GM11168 (cell line): ENCODE measurements around the gene BFSP2.

ENCODE experiments used
- in situ Hi-C: fragments of 300-500 bp; cut with MboI; formaldehyde crosslinking; loops from one replicate; pipeline ENCODE4 v1.12.0; 2022; ENCODE audit warnings: low sequenced_read_pairs; ENCODE audit not compliant: unreplicated experiment

Gene BFSP2

GRCh38 chr3:133381346-133382109 is 18.3 kb upstream of the BFSP2 start:
- in situ Hi-C loops: loop anchor here (10.0 kb wide), 1 partner anchor 337 kb away; no protein-coding TSS in a partner anchor

DNA sequence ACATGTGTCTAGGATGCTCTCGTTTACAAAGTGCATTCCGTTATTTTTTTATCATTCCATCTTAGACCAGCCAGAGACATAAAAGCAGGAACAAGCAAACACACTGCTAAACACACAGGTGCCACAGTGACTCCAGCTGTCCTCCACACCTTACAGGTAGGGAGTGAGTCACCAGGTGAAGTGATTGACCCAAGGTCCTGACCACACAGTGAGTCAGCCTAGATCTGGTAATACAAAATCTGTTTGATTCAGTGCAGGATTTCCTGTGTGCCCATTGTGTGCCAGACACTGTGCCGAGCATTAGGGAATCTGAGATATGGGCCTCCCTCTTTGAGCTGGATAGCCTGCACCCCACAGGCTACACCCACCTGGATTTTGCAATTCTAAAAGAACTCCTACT is 16.7 kb upstream of the BFSP2 start:
- in situ Hi-C loops: loop anchor here (10.0 kb wide), 1 partner anchor 338 kb away; no protein-coding TSS in a partner anchor

GRCh38 chr3:133383741-133384140 is 16.1 kb upstream of the BFSP2 start:
- in situ Hi-C loops: loop anchor here (10.0 kb wide), 1 partner anchor 339 kb away; no protein-coding TSS in a partner anchor

- in situ Hi-C loops: loop anchor here (10.0 kb wide), 1 partner anchor 340 kb away; no protein-coding TSS in a partner anchor
Measured at GRCh38 chr3:133384331-133385027, 15.4 kb upstream of the BFSP2 start.

- in situ Hi-C loops: loop anchor here (10.0 kb wide), 1 partner anchor 342 kb away; no protein-coding TSS in a partner anchor
Measured at GRCh38 chr3:133386876-133387275, 13.0 kb upstream of the BFSP2 start.

DNA sequence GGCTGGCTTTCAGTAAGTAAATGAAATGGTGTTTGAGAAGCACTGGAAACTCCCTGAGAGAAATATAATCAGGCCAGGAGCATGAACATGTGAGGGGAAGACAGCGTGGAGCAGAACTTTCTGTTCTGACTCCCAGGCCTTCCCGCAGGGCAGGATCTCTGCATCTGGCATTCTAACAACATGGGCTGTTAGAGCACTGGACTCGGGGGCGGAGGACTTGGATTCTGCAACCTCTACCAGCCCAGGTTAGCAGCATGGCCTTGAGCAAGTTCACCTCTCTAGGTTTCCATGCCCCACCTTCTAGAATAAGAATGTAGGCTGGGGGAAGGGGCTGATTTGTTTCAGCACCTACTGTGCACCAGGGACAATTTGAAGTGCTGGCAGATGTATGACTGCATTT is 12.5 kb upstream of the BFSP2 start:
- in situ Hi-C loops: loop anchor here (10.0 kb wide), 1 partner anchor 343 kb away; no protein-coding TSS in a partner anchor

DNA sequence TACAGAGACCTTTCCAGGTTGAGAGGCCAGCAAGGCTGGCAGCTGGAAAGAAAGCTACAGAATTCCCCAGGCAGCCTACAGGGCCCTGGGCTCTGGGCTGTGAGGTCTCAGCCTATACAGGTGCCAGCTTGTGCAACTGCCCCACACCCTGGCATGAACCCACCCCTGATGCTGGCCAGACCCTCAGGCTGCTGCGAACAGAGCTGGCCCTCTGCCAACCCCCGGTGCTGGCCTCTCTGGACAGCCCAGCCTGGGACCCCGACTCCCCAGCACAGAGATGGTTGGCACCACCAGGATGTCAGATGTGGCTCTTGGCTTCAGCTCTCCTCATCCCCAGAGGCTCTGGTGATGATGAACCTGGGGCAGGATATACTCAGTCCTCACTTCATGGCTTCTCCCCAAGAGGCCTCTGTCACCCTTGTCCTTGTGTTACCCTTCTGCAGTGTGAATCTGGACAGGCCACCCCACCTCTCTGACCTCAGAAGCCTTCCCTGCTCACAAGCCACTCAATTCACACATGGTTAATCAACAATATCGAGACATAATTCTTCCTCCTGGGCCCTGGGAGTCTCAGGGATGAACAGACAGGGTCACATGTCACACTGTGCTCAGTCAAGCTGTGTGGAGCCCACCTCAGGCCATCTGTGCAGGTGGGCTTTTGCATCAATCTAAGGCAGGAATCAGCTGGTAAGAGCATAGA is 11.0 kb upstream of the BFSP2 start:
- in situ Hi-C loops: loop anchor here (10.0 kb wide), 1 partner anchor 344 kb away; no protein-coding TSS in a partner anchor

DNA sequence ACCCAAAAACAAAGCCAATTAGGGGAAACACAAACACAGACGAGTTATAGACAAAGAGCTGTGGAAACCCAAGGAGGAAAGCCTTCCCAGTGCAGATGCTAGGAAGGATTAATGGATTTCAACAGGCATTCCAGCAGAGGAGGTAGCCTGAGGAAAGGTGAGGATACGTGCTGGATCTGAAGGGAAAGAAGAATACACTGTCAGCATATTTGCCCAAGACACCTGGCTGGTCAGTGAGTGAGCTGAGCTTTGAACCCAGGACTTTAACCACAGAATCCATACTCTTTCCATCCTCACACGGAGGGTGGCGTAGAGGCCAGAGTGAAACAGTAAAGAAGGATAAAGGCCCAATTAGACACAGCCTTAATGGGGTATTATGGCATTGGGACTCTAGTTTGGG is 9.1 kb upstream of the BFSP2 start:
- in situ Hi-C loops: no loop called here

GRCh38 chr3:133393204-133393603 is 6.7 kb upstream of the BFSP2 start:
- in situ Hi-C loops: no loop called here

- in situ Hi-C loops: no loop called here
Measured at GRCh38 chr3:133393691-133394474, 6.0 kb upstream of the BFSP2 start.

DNA sequence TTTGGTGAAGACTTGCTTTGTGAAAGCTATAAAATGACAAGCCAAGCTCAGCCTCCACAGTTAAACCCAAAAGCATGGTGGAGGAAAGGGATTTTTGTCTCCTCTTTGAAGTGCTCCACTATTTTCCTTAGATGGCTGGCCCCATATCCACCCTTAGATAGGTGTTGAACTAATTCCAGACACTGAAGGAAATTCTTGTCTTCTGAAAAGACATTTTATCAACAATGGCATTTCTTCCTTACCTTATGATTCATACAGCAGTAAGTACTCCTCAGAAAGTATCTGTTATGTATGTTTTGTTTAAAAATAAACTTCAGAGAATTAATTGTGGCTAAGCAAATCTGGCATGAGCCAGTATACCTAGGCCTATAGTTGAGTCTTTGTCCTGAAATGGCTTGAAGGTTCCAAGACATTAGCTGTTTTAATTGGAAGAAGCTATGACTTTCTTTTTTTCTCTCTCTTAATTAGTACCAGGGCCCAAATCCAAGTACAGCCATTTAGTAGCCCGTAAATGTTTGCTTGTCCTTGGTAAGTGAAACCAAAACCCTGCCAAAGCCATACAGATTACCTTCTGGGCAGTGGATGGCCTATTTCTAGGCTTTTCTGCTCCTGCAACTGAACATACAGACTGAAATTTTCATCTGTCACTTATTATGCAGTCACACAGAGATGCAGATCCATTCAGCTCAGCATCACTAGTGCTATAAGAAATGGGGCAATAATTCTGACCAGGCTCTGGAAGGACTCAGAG is 5.1 kb upstream of the BFSP2 start:
- in situ Hi-C loops: no loop called here

- in situ Hi-C loops: no loop called here
Measured at GRCh38 chr3:133396906-133397305, 3.0 kb upstream of the BFSP2 start.

GRCh38 chr3:133401374-133402135 is 1.7 kb downstream of the BFSP2 start:
- in situ Hi-C loops: loop anchor here (10.0 kb wide), 1 partner anchor 667 kb away; no protein-coding TSS in a partner anchor

- in situ Hi-C loops: loop anchor here (10.0 kb wide), 1 partner anchor 670 kb away; no protein-coding TSS in a partner anchor
Measured at GRCh38 chr3:133404920-133405319, 5.1 kb downstream of the BFSP2 start.

DNA sequence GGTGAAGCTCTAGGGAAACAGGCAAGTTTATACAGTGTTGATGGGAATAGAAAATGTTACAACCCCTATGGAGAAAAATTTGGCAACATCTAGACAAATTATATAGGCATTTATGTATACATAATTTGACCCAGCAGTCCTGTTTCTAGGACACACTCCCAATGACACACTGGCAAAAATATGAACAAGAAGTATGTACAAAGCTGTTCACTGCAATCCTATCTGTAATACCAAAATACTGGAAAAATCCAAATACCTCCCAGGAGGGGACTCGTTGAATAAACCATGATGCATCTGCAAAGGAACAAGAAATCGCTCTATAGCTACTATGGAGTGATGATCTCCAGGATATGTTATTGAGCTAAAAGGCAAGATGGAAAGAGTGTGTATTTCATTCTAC is 8.5 kb downstream of the BFSP2 start:
- in situ Hi-C loops: loop anchor here (10.0 kb wide), 1 partner anchor 674 kb away; no protein-coding TSS in a partner anchor

DNA sequence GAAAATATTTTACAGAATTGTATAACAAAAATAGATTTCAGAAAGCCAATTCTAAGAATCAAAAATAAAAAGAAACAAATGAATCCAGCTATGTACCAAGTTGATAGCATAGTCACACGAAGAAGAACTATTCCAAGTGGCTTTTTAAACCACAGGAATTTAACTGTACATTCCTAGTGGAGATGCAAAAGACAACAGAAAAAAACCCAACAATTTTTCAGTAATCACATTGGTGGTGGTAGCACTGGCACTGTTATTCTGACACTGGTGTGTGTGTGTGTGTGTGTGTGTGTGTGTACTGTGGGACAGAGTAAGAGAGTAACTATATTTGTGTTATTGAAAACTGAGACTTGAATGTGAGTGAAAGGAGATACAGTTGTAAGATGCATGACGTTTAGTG is 9.1 kb downstream of the BFSP2 start:
- in situ Hi-C loops: loop anchor here (10.0 kb wide), 1 partner anchor 674 kb away; no protein-coding TSS in a partner anchor

GRCh38 chr3:133410191-133410892 is 10.5 kb downstream of the BFSP2 start:
- in situ Hi-C loops: no loop called here
